Activated naive CD8-positive, alpha-beta T cell (primary cell): ENCODE measurements around the gene EDIL3.

Source experiments
- H3K27ac Mint-ChIP-seq: one replicate; pipeline ENCODE4 v1.8.0; 2021; ENCODE audit warnings: mixed read lengths
- H3K27me3 Mint-ChIP-seq: one replicate; pipeline ENCODE4 v1.8.0; 2021; ENCODE audit warnings: mixed read lengths
- H3K36me3 Mint-ChIP-seq: one replicate; pipeline ENCODE4 v1.8.0; 2021; ENCODE audit warnings: mixed read lengths
- H3K4me1 Mint-ChIP-seq: one replicate; pipeline ENCODE4 v1.8.0; 2021; ENCODE audit warnings: low read depth, mixed read lengths
- H3K4me3 Mint-ChIP-seq: one replicate; pipeline ENCODE4 v1.8.0; 2021; ENCODE audit warnings: mild to moderate bottlenecking, mixed read lengths
- H3K9me3 Mint-ChIP-seq: one replicate; pipeline ENCODE4 v1.8.0; 2021; ENCODE audit warnings: low read depth, mixed read lengths

Gene EDIL3

DNA sequence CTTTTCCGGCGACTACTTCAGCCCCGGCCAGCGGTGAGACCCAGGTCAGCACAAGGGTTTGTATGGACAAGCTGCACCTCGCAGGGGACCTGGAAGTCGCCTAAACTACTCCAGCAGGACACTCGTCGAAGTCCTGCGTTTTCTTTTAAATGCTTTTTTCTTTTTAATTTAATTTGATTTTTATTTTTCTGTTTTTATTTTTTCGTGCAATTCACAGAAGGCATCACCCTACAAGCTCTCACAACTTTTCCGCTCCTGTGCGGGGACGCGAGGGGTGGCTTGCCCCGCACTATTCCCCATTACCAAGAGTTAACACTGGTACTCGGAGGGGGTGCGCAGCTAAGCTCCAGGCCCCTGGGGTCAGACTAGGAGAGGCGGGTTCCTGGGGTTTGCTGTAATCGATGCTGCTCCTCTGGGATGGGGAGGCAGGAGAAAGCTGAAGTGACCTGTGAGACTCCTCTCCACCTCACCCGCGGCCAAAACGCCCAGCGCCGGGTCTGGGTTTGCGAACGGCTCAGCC is 1.3 kb downstream of the EDIL3 start:
- Mint-ChIP-seq H3K4me1 (peaks cover 6% of the 10 kb centered on the region), H3K27ac (no peak overlapping the region), H3K4me3 (no peak overlapping the region), H3K9me3 (no peaks in the 10 kb centered on the region), H3K36me3 (no peaks in the 10 kb centered on the region), H3K27me3 (peaks cover 31% of the 10 kb centered on the region)

DNA sequence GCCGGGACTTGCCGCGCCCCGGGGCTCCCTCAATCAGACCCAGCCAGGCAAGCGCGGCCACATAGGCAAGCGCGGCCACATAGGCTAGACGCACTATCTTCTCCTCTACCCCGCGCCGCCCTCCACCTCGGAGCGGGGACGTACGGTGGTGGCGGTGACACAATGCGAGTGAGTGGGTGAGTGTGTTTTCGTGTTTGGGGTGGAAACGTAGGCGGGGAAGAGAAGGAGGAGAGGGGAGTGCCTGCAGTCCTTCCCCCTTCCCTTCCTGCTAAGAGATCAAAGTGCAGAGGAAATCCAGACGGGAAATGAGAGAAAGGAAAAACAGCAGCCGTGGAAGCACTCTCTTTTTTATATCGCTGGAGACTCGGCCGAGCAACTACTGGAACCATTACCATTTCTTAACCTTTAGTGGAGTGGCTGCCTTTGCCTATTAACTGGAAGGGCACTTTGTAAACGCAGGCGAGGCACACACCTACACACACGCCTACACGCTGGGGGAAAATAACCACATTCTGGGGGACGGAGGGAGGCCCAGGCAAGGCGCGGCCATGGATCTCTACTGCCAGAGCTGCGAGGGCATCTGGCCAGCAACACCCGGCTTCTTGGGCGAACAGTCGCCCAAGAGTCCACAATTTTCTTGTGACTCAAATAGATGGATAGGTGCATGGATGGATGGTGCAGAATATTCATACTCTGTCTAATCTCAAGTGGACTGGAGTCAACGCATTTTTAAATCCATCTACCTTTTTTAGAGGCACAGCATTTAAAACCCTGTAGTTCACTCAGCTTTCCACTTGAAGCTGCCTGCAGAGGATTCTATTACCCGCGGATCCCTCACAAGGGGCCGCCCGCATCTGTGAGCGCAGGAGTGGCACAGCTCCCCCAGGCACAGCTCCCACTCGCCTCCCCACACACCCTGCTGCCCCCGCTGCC is 2.1 kb downstream of the EDIL3 start:
- no peak overlapping the region for H3K27ac Mint-ChIP-seq
- H3K4me3 Mint-ChIP-seq, result no peak overlapping the region
- no peaks in the 10 kb centered on the region for H3K36me3 Mint-ChIP-seq
- no peaks in the 10 kb centered on the region for H3K9me3 Mint-ChIP-seq
- peaks cover 6% of the 10 kb centered on the region for H3K4me1 Mint-ChIP-seq
- peaks cover 31% of the 10 kb centered on the region for H3K27me3 Mint-ChIP-seq

DNA sequence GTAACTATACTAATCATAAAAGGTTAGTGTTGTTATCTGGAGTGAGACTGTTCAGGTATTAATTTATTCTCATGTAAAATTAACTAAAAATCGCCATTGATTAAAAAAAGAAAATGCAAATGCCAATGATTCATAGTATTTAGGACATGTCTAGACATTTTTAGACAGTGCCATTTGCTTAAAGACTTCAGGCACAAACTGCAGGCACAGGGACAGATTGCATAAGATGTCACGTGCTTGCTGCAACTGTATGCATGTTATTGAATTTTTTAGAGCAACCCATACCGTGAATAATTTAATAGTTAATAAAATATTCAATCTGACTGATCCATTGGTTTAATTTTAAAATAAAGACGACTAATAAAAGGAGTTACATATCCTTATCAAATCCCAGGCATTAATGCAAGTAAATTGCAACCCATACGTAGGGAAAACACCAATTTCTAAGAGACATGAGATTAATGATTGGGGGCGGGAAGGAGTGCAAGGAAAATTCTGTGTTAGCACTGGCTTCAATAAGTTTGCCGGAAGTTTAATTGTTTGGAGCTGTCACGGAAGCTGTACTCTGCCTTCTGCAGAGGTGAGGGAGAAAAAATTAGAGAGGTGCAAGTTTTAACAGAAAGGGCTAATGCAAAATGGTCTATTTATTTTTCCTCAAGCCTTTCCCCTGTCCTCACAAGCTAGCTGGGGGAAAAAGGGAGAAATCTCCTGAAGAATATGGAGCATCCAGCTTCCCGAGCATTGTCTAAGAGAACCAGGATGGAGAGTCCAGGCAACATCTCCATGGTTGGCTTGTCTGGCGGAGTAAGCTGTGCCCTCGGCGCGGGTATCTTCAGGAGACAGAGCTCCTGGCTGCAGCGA is 2.9 kb downstream of the EDIL3 start:
- H3K4me3 Mint-ChIP-seq, result no peak overlapping the region
- peaks cover 29% of the 10 kb centered on the region for H3K27me3 Mint-ChIP-seq

DNA sequence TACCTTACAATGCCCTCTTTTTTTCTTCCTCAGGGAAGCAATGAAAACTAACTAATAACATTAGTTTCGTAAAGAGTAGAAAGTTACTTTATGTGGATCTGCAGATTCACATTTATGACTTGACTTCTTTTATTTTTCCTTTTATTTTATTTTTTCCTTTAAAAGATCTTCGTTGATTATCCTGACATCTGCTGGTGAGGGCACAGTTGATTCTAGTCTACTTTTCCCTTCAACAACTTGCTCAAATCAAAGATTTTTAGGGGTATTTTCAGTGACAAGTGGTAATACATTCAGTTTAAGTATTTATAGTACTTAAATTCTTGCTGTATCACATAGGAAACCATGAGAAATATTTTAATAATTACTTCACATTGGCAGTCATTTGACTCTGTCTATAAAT is 4.9 kb downstream of the EDIL3 start:
- Mint-ChIP-seq H3K27ac (no peak overlapping the region), H3K4me1 (peaks cover 6% of the 10 kb centered on the region), H3K27me3 (peaks cover 12% of the 10 kb centered on the region), H3K4me3 (no peak overlapping the region), H3K36me3 (no peaks in the 10 kb centered on the region), H3K9me3 (no peaks in the 10 kb centered on the region)

More for the DNA sequence above, 2.9 kb downstream of the EDIL3 start:
- H3K4me1 Mint-ChIP-seq, result peaks cover 6% of the 10 kb centered on the region
- no peaks in the 10 kb centered on the region for H3K9me3 Mint-ChIP-seq
- no peaks in the 10 kb centered on the region for H3K36me3 Mint-ChIP-seq
- no peak overlapping the region for H3K27ac Mint-ChIP-seq

DNA sequence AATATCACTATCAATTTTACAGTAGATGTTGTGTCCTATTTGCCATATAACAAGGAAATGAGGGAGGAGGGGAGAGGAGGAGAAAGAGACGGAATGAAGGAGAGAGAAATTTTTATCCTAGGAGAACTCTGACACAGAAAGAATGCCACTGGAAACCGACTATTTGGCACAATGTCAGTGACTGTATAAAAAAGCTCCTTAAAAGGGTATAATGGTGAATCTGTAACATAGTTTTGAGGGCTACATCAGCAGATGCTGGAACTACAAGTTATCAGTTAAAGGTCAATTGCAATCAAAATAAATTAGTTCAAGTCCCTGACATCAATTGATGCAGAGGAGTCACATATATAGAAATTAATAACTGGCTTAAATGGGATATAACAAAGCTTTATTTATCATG is 5.7 kb downstream of the EDIL3 start:
- Mint-ChIP-seq H3K4me1 (peaks cover 5% of the 10 kb centered on the region), H3K9me3 (no peaks in the 10 kb centered on the region), H3K4me3 (no peak overlapping the region), H3K36me3 (no peaks in the 10 kb centered on the region), H3K27me3 (peaks cover 10% of the 10 kb centered on the region), H3K27ac (no peak overlapping the region)

DNA sequence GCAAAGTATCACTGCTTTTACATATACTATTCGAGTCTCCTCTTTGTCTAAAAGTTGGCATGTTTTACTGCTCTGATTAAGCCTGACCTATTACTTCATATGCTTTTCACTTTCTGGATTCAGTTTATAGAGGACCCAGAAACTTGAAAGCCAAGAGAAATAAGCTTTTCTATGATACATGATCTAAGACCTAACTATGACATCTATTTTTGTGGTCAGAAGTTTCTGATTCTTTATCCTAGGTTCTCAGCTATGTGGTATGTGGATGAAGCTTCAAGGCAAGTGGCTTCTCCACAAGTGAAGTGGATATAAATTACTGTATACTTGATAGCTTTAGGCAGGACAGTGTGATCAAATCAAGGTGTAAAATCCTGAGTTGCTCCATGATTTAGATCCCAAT is 6.3 kb downstream of the EDIL3 start:
- H3K36me3 Mint-ChIP-seq, result no peaks in the 10 kb centered on the region
- peaks cover 10% of the 10 kb centered on the region for H3K27me3 Mint-ChIP-seq

DNA sequence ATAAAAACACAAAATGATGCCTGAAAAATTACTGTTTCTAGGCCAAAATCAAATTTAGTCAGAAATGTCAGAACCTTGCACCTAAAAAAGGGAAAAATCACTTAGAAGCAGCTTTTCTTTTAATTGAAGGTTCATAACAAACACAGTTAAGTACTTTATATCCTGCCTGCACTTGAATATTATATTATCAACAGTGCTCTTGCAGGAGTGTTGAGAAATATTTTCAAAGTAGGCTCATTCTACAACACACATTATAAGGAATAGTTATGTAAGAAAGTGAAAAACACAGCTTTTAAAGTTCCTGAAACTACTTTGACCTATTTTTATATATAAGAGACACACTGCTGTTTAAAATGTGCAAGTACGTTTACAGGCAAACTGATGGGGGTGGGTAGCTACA is 8.3 kb downstream of the EDIL3 start:
- Mint-ChIP-seq H3K9me3 (no peaks in the 10 kb centered on the region), H3K27me3 (no peaks in the 10 kb centered on the region), H3K4me1 (no peaks in the 10 kb centered on the region), H3K36me3 (no peaks in the 10 kb centered on the region), H3K4me3 (no peak overlapping the region), H3K27ac (no peak overlapping the region)

More for the DNA sequence above, 6.3 kb downstream of the EDIL3 start:
- Mint-ChIP-seq H3K4me1 (peaks cover 5% of the 10 kb centered on the region), H3K27ac (no peak overlapping the region), H3K9me3 (no peaks in the 10 kb centered on the region), H3K4me3 (no peak overlapping the region)

DNA sequence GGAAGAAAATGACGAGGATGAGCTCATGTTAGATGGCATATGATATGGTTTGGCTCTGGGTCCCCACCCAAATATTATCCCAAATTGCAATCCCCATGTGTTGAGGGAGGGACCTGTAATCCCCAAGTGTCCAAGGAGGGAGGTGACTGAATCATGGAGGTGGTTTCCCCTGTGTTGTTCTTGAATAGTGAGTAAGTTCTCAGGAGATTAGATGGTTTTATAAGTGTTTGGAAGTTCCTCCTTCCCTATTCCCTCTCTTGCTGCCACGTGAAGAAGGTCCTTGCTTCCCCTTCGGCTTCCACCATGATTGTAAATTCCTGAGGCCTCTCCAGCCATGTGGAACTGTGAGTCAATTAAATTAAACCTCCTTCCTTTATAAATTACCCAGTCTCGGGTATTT is 10.1 kb downstream of the EDIL3 start:
- Mint-ChIP-seq H3K9me3 (no peaks in the 10 kb centered on the region), H3K36me3 (no peaks in the 10 kb centered on the region), H3K27ac (no peak overlapping the region), H3K4me1 (no peaks in the 10 kb centered on the region), H3K27me3 (no peaks in the 10 kb centered on the region), H3K4me3 (no peak overlapping the region)

DNA sequence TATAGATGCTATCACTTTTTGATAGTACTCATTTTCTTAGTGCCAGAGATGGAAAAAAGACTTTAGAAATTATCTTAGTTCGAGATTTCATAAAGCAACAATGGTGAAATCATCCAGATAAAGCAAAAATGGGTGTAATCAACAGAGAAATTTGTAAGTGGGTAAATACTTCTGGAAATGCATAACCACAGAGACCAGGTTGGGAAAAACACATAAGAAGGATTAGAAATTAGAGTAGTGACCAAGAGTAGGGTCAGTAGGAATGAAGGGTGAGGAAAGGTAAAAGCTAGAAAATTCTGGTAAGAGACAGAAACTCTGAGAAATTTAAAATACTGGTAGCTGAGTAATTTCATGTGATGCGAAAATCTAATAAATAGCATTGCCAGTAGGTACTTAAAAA is 11.2 kb downstream of the EDIL3 start:
- H3K27ac Mint-ChIP-seq, result no peak overlapping the region
- no peak overlapping the region for H3K4me3 Mint-ChIP-seq
- no peaks in the 10 kb centered on the region for H3K4me1 Mint-ChIP-seq
- no peaks in the 10 kb centered on the region for H3K36me3 Mint-ChIP-seq
- H3K27me3 Mint-ChIP-seq, result no peaks in the 10 kb centered on the region
- no peaks in the 10 kb centered on the region for H3K9me3 Mint-ChIP-seq

DNA sequence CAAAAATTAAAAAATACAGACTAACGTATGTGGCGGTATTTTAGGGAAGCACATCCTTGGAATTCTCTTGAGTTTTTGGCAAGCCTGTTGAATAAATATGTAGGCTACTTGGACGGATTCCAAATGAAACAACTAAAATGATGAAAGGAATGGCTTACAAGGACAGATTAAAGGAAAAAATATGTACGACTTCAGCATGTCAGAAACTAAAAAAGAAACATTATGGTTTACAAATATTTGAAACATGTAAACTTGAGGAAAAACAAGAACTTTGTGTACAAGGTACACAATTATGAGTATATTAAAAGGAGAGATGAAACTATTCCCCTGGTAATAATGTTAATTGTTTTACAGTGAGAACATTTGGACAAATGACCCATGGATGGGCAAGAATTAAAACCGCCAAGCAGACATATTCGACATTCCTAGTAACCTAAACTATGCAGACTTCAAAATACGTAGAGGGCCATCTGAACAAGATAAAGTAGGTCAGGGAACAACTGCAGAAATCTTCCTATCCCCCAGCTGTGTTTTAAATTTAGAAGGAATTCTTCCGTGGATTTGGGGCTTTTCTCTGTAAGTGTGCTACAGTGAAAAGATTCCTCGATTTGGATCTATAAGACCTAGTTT is 12.5 kb downstream of the EDIL3 start:
- Mint-ChIP-seq H3K27ac (no peak overlapping the region), H3K4me1 (no peaks in the 10 kb centered on the region), H3K9me3 (peaks cover 6% of the 10 kb centered on the region), H3K36me3 (no peaks in the 10 kb centered on the region), H3K4me3 (no peak overlapping the region), H3K27me3 (no peaks in the 10 kb centered on the region)

DNA sequence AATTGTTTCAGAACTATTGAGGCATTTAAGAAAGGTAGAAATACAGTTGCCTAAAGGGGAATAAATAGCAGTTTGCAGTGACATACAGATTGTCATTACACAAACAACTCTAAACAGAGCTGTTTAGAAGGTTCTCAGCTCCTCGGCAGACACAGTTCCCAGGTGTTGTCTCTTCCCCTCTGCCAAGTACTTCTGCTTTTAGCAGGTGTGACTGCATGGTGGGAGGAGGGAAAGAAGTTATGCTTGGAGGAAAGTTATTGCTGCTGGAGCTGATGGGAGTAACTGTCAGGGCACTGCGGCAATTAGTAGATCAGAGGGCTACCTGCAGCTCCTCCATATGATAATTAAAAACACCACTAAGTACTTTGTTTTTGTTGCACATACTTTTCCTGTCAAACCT is 14.5 kb downstream of the EDIL3 start:
- Mint-ChIP-seq H3K4me1 (no peaks in the 10 kb centered on the region), H3K27ac (no peak overlapping the region), H3K36me3 (no peaks in the 10 kb centered on the region), H3K9me3 (peaks cover 6% of the 10 kb centered on the region), H3K4me3 (no peak overlapping the region), H3K27me3 (no peaks in the 10 kb centered on the region)

DNA sequence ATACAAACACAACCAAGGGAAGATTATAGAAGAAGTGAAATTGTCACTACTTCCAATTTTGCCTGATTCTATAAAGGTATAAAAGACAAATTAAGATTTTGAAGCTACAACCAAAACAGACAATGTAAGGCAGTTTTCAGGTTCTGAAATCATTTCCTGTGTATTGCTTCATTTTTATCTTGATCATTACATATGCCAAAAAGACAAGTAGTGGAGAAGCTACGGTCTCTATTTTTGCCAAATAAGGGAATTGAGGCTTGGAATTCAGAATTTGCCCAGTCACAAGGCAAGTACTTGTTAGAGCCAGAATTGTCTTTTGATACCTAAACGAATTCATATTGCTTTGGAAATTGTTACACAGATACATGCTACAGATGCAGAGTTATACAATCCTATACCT is 20.6 kb downstream of the EDIL3 start:
- Mint-ChIP-seq H3K9me3 (peaks cover 6% of the 10 kb centered on the region), H3K4me3 (no peak overlapping the region), H3K27ac (no peak overlapping the region), H3K27me3 (no peaks in the 10 kb centered on the region), H3K4me1 (no peaks in the 10 kb centered on the region), H3K36me3 (no peaks in the 10 kb centered on the region)

DNA sequence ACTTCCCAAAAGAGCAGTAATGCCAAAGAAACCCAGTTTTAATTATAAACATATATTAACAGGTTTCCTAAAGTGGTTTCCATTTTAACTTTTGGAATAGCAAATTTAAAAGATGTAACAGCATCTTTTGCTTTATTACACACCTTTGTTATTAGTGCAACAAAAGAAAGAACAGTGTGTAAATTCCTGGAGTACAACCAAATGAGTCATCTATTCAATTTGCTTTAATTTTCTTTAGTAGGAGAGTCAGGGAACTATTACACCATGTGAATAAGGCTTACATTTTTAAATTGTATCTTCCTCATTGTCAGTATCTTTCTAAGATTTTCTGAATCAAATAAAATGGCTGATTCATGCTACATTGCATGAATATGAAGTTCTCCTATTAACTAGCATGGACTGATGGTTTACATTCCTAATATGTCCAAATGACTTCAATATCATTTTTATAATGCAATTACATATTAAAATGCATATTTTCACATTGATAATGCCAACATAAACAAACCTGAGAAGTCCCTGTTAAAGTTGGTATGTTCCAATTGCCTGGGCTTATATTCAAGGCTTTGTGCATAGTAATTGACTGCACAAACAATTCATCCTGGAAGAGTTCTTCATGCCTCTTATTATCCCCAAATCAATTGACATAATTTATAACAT is 22.5 kb downstream of the EDIL3 start:
- Mint-ChIP-seq H3K27me3 (no peaks in the 10 kb centered on the region), H3K9me3 (no peaks in the 10 kb centered on the region)

DNA sequence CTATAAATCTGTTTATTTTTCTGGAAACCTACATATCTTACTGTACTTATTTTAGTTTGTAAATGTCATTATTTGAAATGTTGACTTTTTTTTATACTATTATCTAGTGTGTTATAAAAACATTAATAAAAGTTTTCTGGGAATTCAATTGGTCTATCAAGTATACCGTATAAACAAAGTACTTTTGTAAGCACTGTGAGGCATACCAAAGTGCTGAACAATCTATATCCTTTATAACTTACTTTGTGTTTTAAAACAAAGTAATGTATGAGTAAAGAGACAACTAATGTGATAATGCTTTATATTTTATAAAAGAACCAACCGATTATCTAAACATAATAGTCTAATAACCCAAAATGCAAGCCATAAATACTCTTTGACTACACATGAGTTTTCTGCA is 23.1 kb downstream of the EDIL3 start:
- H3K27ac Mint-ChIP-seq, result no peak overlapping the region
- no peaks in the 10 kb centered on the region for H3K4me1 Mint-ChIP-seq
- H3K36me3 Mint-ChIP-seq, result no peaks in the 10 kb centered on the region
- no peak overlapping the region for H3K4me3 Mint-ChIP-seq
- H3K27me3 Mint-ChIP-seq, result no peaks in the 10 kb centered on the region
- no peaks in the 10 kb centered on the region for H3K9me3 Mint-ChIP-seq

More for the DNA sequence above, 22.5 kb downstream of the EDIL3 start:
- no peaks in the 10 kb centered on the region for H3K36me3 Mint-ChIP-seq
- no peaks in the 10 kb centered on the region for H3K4me1 Mint-ChIP-seq
- no peak overlapping the region for H3K4me3 Mint-ChIP-seq
- H3K27ac Mint-ChIP-seq, result no peak overlapping the region
